ENCODE data around the gene FBXO7.

DNA sequence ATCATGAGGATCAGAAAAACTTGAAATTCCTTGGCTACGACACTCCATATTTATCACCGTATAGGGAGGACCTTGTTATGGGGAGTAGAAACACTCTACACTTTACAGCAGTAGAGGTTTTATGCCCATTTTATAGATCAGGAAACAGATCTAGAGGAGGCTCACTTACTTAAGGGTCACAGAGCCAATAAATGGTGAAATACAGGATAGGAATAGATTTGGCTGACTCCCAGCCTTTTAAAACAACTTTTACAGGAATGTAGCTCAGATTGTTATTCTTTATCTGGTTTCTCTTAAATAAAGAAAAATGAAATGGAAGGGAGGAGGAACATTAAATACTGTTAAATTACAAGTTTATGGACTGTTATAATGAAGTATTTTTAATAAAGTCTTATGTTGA, 14.8 kb downstream of the FBXO7 start:
- TF ChIP-seq, protein P1, sequence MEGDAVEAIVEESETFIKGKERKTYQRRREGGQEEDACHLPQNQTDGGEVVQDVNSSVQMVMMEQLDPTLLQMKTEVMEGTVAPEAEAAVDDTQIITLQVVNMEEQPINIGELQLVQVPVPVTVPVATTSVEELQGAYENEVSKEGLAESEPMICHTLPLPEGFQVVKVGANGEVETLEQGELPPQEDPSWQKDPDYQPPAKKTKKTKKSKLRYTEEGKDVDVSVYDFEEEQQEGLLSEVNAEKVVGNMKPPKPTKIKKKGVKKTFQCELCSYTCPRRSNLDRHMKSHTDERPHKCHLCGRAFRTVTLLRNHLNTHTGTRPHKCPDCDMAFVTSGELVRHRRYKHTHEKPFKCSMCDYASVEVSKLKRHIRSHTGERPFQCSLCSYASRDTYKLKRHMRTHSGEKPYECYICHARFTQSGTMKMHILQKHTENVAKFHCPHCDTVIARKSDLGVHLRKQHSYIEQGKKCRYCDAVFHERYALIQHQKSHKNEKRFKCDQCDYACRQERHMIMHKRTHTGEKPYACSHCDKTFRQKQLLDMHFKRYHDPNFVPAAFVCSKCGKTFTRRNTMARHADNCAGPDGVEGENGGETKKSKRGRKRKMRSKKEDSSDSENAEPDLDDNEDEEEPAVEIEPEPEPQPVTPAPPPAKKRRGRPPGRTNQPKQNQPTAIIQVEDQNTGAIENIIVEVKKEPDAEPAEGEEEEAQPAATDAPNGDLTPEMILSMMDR (conservative IDR thresholded peaks at IDR 0.05; ENCODE audit: low read depth in 2 of 2) = no peak
- TF ChIP-seq POLR2AphosphoS5 (IDR thresholded peaks at IDR 0.05; ENCODE audit: low read depth) (no peak), JUNB (IDR thresholded peaks at IDR 0.05; ENCODE audit: unreplicated experiment) (no peak), CREB1 (CRISPR knock-in tag; IDR thresholded peaks at IDR 0.05; ENCODE audit: low read depth) (no peak), EZH2phosphoT487 (IDR thresholded peaks at IDR 0.05; ENCODE audit: unreplicated experiment) (no peak), ZNF331 (CRISPR knock-in tag; IDR thresholded peaks at IDR 0.05; ENCODE audit: low read depth) (no peak)
- TF ChIP-seq, protein P2, sequence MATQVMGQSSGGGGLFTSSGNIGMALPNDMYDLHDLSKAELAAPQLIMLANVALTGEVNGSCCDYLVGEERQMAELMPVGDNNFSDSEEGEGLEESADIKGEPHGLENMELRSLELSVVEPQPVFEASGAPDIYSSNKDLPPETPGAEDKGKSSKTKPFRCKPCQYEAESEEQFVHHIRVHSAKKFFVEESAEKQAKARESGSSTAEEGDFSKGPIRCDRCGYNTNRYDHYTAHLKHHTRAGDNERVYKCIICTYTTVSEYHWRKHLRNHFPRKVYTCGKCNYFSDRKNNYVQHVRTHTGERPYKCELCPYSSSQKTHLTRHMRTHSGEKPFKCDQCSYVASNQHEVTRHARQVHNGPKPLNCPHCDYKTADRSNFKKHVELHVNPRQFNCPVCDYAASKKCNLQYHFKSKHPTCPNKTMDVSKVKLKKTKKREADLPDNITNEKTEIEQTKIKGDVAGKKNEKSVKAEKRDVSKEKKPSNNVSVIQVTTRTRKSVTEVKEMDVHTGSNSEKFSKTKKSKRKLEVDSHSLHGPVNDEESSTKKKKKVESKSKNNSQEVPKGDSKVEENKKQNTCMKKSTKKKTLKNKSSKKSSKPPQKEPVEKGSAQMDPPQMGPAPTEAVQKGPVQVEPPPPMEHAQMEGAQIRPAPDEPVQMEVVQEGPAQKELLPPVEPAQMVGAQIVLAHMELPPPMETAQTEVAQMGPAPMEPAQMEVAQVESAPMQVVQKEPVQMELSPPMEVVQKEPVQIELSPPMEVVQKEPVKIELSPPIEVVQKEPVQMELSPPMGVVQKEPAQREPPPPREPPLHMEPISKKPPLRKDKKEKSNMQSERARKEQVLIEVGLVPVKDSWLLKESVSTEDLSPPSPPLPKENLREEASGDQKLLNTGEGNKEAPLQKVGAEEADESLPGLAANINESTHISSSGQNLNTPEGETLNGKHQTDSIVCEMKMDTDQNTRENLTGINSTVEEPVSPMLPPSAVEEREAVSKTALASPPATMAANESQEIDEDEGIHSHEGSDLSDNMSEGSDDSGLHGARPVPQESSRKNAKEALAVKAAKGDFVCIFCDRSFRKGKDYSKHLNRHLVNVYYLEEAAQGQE (IDR thresholded peaks at IDR 0.05; ENCODE audit: unreplicated experiment) = no peak
- TF ChIP-seq, protein P3, sequence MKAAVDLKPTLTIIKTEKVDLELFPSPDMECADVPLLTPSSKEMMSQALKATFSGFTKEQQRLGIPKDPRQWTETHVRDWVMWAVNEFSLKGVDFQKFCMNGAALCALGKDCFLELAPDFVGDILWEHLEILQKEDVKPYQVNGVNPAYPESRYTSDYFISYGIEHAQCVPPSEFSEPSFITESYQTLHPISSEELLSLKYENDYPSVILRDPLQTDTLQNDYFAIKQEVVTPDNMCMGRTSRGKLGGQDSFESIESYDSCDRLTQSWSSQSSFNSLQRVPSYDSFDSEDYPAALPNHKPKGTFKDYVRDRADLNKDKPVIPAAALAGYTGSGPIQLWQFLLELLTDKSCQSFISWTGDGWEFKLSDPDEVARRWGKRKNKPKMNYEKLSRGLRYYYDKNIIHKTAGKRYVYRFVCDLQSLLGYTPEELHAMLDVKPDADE (IDR thresholded peaks at IDR 0.05) = no peak
